Thymus (tissue), 11 donors: ENCODE data around the gene ZBTB49. TPM values are rescaled to one million over a fixed set of nuclear protein-coding genes. Genes with fewer than 3 reads are reported as not detected.

Experiments used
- DNase-seq, 9 donors: peaks; one replicate each; pipeline ENCODE4 v3.0.0-alpha.2; 2013; ENCODE audit warnings: low spot score in 9 of 9, low read depth in 6 of 9, missing footprints in 1 of 9
- H3K27ac ChIP-seq, 2 donors: one replicate each; pipeline ENCODE4 v1.5.1; 2013; ENCODE audit warnings: control low read depth in 1 of 2, low read depth in 1 of 2, low read length in 1 of 2, mild to moderate bottlenecking in 1 of 2, moderate library complexity in 1 of 2
- H3K27me3 ChIP-seq, 2 donors: one replicate each; pipeline ENCODE4 v1.5.1; 2013; ENCODE audit warnings: low read length in 1 of 2; ENCODE audit not compliant: control insufficient read depth in 2 of 2, insufficient read depth in 1 of 2
- H3K36me3 ChIP-seq, 2 donors: one replicate each; pipeline ENCODE4 v1.5.1; 2013; ENCODE audit warnings: low read length in 1 of 2, mild to moderate bottlenecking in 1 of 2, moderate library complexity in 1 of 2; ENCODE audit not compliant: control insufficient read depth in 2 of 2, insufficient read depth in 2 of 2
- H3K4me1 ChIP-seq, 2 donors: one replicate each; pipeline ENCODE4 v1.5.1; 2013; ENCODE audit warnings: low read length in 2 of 2; ENCODE audit not compliant: control insufficient read depth in 2 of 2, insufficient read depth in 2 of 2
- H3K4me3 ChIP-seq, 2 donors: one replicate each; pipeline ENCODE4 v1.5.1; 2013; ENCODE audit warnings: low read length in 2 of 2, control low read depth in 1 of 2, mild to moderate bottlenecking in 1 of 2
- H3K9me3 ChIP-seq, 2 donors: one replicate each; pipeline ENCODE4 v1.5.1; 2013; ENCODE audit warnings: low read length in 1 of 2, mild to moderate bottlenecking in 1 of 2; ENCODE audit not compliant: control insufficient read depth in 2 of 2, insufficient read depth in 1 of 2
- WGBS: extraction: QIAGEN DNeasy Blood & Tissue Kit; methylation state at CpG from one replicate; pipeline ENCODE4 v1.1.7; 2013; 5-methylcytosine and 5-hydroxymethylcytosine counted together
- polyA plus RNA-seq: library from polyadenylated mRNA; stranded (reverse); fragments of 200-250 nt; gene quantifications from one replicate; pipeline ENCODE4 v1.2.3, GENCODE V29; 2013
- total RNA-seq: library from RNA; stranded (reverse); fragments of 120-200 nt; gene quantifications from one replicate; pipeline ENCODE4 v1.2.4, GENCODE V29; 2013
- donor health status: healthy.

The ZBTB49 gene
- total and polyA plus RNA-seq, 2 donors = 4.5 to 5.5 TPM

- Histone ChIP-seq H3K9me3 (peaks cover 0 to 4% of the 10 kb centered on the region in 2 donors), H3K27ac (no peak overlapping the region), H3K4me1 (no peaks in the 10 kb centered on the region), H3K27me3 (no peaks in the 10 kb centered on the region), H3K36me3 (no peaks in the 10 kb centered on the region), H3K4me3 (no peak overlapping the region)
- DNase-seq = no peak
- 83% methylated on average over 11 of the region's 11 CpGs for WGBS
Observed at GRCh38 chr4:4368809-4369580, 78.9 kb downstream of the ZBTB49 start.

Other genes starting within 250 kb of the ZBTB49 start
- gene OTOP1, start 63.3 kb upstream of the ZBTB49 start, total RNA-seq = 0.05 TPM
- 0.21 TPM for gene OTOP1, start 63.3 kb upstream of the ZBTB49 start, polyA plus RNA-seq
- 30.3 TPM for gene TMEM128, start 42.0 kb upstream of the ZBTB49 start, total RNA-seq
- 47.6 TPM for gene TMEM128, start 42.0 kb upstream of the ZBTB49 start, polyA plus RNA-seq
- gene LYAR, start 97 bp upstream of the ZBTB49 start, total RNA-seq = 29.5 TPM
- 15.3 TPM for gene LYAR, start 97 bp upstream of the ZBTB49 start, polyA plus RNA-seq
- gene NSG1, start 96.9 kb downstream of the ZBTB49 start, total RNA-seq = 2.6 TPM
- 7.6 TPM for gene NSG1, start 96.9 kb downstream of the ZBTB49 start, polyA plus RNA-seq